Lower leg skin (tissue), 3 donors: ENCODE results near the gene ABI2.

Experiments used
- POLR2A ChIP-seq, 2 donors: fragments of 450-650 bp; IDR thresholded peaks; one replicate each; pipeline ENCODE4 v1.6.1; 2016 to 2017; ENCODE audit warnings: antibody characterized with exemption in 2 of 2, mild to moderate bottlenecking in 1 of 2, moderate library complexity in 1 of 2
- TF ChIP-seq, protein P1 (sequence below), 3 donors: fragments of 450-650 bp; IDR thresholded peaks; one replicate each; pipeline ENCODE4 v1.5.1; 2016; ENCODE audit warnings: antibody characterized with exemption in 3 of 3, mild to moderate bottlenecking in 3 of 3, moderate library complexity in 2 of 3

DNA sequence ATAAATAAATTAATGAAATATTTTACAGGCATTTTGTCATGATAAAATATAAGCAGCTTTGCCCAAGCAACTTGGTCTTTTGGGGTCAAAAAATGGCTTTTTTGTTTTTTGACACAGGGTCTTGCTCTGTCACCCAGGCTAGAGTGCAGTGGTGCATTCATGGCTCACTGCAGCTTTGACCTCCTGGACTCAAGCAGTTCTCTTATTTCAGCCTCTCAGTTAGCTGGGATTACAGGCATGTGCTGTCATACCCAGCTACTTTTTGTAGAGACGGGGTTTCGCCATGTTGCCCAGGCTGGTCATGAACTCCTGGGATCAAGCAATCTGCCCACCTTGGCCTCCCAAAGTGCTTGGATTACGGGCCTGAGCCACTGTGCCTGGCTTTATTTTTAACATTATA lies 51.0 kb downstream of the ABI2 start:
- no peak for TF ChIP-seq POLR2A (IDR thresholded peaks at IDR 0.05)
- TF ChIP-seq, protein P1, sequence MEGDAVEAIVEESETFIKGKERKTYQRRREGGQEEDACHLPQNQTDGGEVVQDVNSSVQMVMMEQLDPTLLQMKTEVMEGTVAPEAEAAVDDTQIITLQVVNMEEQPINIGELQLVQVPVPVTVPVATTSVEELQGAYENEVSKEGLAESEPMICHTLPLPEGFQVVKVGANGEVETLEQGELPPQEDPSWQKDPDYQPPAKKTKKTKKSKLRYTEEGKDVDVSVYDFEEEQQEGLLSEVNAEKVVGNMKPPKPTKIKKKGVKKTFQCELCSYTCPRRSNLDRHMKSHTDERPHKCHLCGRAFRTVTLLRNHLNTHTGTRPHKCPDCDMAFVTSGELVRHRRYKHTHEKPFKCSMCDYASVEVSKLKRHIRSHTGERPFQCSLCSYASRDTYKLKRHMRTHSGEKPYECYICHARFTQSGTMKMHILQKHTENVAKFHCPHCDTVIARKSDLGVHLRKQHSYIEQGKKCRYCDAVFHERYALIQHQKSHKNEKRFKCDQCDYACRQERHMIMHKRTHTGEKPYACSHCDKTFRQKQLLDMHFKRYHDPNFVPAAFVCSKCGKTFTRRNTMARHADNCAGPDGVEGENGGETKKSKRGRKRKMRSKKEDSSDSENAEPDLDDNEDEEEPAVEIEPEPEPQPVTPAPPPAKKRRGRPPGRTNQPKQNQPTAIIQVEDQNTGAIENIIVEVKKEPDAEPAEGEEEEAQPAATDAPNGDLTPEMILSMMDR (IDR thresholded peaks at IDR 0.05): no peak
